Breast epithelium (tissue), 4 donors: ENCODE data around the gene GALNT2. TPM values are rescaled to one million over a fixed set of nuclear protein-coding genes. Genes with fewer than 3 reads are reported as not detected.

ENCODE experiments used
- DNase-seq, 2 donors: peaks; one replicate each; pipeline ENCODE4 v3.0.0-alpha.2; 2019; ENCODE audit warnings: low spot score in 2 of 2
- H3K27ac ChIP-seq, 2 donors: fragments of 200-600 bp; sonication (generic) in 1 of 2; one replicate each; pipeline ENCODE4 v1.5.1; 2016 to 2019; ENCODE audit warnings: mild to moderate bottlenecking in 1 of 2
- H3K27me3 ChIP-seq, 2 donors: fragments of 200-600 bp; sonication (generic) in 1 of 2; one replicate each; pipeline versions ENCODE4 v1.5.1 to v1.6.0; 2017 to 2019; ENCODE audit warnings: control low read depth in 1 of 2, mild to moderate bottlenecking in 1 of 2
- H3K36me3 ChIP-seq: fragments of 200-600 bp; one replicate; pipeline ENCODE4 v1.5.1; 2019
- H3K4me1 ChIP-seq, 2 donors: fragments of 200-600 bp; sonication (generic); one replicate each; pipeline ENCODE4 v1.5.1; 2016 to 2019; ENCODE audit warnings: control low read depth in 1 of 2
- H3K4me3 ChIP-seq, 3 donors: fragments of 200-600 bp; sonication (generic); 1 replicate in 2 of 3; 2 replicates in 1 of 3; pipeline ENCODE4 v1.5.1; 2016 to 2019; ENCODE audit warnings: mild to moderate bottlenecking in 3 of 3, moderate library complexity in 2 of 3
- H3K9me3 ChIP-seq, 2 donors: fragments of 200-600 bp; sonication (generic) in 1 of 2; one replicate each; pipeline ENCODE4 v1.5.1; 2016 to 2019; ENCODE audit warnings: control low read depth in 1 of 2
- POLR2A ChIP-seq: fragments of 450-650 bp; IDR thresholded peaks from one replicate; pipeline ENCODE4 v1.6.1; 2016; ENCODE audit warnings: antibody characterized with exemption, mild to moderate bottlenecking, moderate library complexity
- POLR2AphosphoS5 ChIP-seq, 3 donors: sonication (generic); formaldehyde crosslinking; IDR thresholded peaks; one replicate each; pipeline ENCODE4 v1.6.1; 2017; ENCODE audit warnings: antibody characterized with exemption in 3 of 3
- intact Hi-C: fragments of 100-400 bp; cut with DNase I; formaldehyde crosslinking; loops from one replicate; pipeline ENCODE4 v1.15.1; 2023; ENCODE audit warnings: low total_unique reads
- total RNA-seq, 3 donors: library from RNA; depleted of rRNA; stranded (reverse); fragments of >200 nt; gene quantifications; one replicate each; pipeline ENCODE4 v1.1.0, GENCODE V29; 2016
- TF ChIP-seq, protein P1 (sequence below), 3 donors: fragments of 450-650 bp; IDR thresholded peaks; one replicate each; pipeline ENCODE4 v1.5.1; 2016 to 2017; ENCODE audit warnings: antibody characterized with exemption in 3 of 3, mild to moderate bottlenecking in 3 of 3, moderate library complexity in 3 of 3

The GALNT2 gene
- total RNA-seq, 3 donors from 2014 or later, result 27.4 to 53.0 (median 42.6) TPM

- intact Hi-C loops, result no loop called here
- H3K27ac ChIP-seq, result no peak overlapping the region
- H3K27me3 ChIP-seq, result no peaks in the 10 kb centered on the region
- no peaks in the 10 kb centered on the region for H3K4me1 ChIP-seq
- H3K36me3 ChIP-seq, result no peaks in the 10 kb centered on the region
- no peak overlapping the region for H3K4me3 ChIP-seq
- H3K9me3 ChIP-seq, result no peaks in the 10 kb centered on the region
- TF ChIP-seq POLR2A (no peak), POLR2AphosphoS5 (IDR thresholded peaks at IDR 0.05) (no peak)
- TF ChIP-seq, protein P1, sequence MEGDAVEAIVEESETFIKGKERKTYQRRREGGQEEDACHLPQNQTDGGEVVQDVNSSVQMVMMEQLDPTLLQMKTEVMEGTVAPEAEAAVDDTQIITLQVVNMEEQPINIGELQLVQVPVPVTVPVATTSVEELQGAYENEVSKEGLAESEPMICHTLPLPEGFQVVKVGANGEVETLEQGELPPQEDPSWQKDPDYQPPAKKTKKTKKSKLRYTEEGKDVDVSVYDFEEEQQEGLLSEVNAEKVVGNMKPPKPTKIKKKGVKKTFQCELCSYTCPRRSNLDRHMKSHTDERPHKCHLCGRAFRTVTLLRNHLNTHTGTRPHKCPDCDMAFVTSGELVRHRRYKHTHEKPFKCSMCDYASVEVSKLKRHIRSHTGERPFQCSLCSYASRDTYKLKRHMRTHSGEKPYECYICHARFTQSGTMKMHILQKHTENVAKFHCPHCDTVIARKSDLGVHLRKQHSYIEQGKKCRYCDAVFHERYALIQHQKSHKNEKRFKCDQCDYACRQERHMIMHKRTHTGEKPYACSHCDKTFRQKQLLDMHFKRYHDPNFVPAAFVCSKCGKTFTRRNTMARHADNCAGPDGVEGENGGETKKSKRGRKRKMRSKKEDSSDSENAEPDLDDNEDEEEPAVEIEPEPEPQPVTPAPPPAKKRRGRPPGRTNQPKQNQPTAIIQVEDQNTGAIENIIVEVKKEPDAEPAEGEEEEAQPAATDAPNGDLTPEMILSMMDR (IDR thresholded peaks at IDR 0.05), result no peak
- no peak for DNase-seq
Measured at GRCh38 chr1:230127105-230128054, 60.3 kb downstream of the GALNT2 start.

- Histone ChIP-seq H3K4me3 (no peak overlapping the region), H3K4me1 (no peaks in the 10 kb centered on the region), H3K36me3 (no peaks in the 10 kb centered on the region), H3K27ac (no peak overlapping the region), H3K9me3 (no peaks in the 10 kb centered on the region), H3K27me3 (no peaks in the 10 kb centered on the region)
- DNase-seq, result no peak
- intact Hi-C loops, result no loop called here
- TF ChIP-seq, protein P1 (IDR thresholded peaks at IDR 0.05), result no peak
- TF ChIP-seq POLR2AphosphoS5 (IDR thresholded peaks at IDR 0.05) (no peak), POLR2A (no peak)
Measured at GRCh38 chr1:230128569-230129285, 61.7 kb downstream of the GALNT2 start.

- Histone ChIP-seq H3K27ac (no peak overlapping the region), H3K27me3 (no peaks in the 10 kb centered on the region), H3K9me3 (no peaks in the 10 kb centered on the region), H3K4me1 (no peaks in the 10 kb centered on the region), H3K36me3 (no peaks in the 10 kb centered on the region), H3K4me3 (no peak overlapping the region)
- no peak for DNase-seq
- TF ChIP-seq POLR2AphosphoS5 (IDR thresholded peaks at IDR 0.05) (no peak), POLR2A (no peak)
- TF ChIP-seq, protein P1 (IDR thresholded peaks at IDR 0.05), result no peak
- intact Hi-C loops, result no loop called here
Measured at GRCh38 chr1:230129341-230129740, 62.3 kb downstream of the GALNT2 start.

- DNase-seq, result no peak
- H3K9me3 ChIP-seq, result no peaks in the 10 kb centered on the region
- H3K4me3 ChIP-seq, result no peak overlapping the region
- H3K4me1 ChIP-seq, result no peaks in the 10 kb centered on the region
- H3K36me3 ChIP-seq, result no peaks in the 10 kb centered on the region
- H3K27me3 ChIP-seq, result no peaks in the 10 kb centered on the region
- TF ChIP-seq, protein P1 (IDR thresholded peaks at IDR 0.05), result no peak
- TF ChIP-seq POLR2A, result no peak
- TF ChIP-seq POLR2AphosphoS5 (IDR thresholded peaks at IDR 0.05), result no peak
- H3K27ac ChIP-seq, result no peak overlapping the region
- intact Hi-C loops, result no loop called here
Measured at GRCh38 chr1:230130172-230130944, 63.3 kb downstream of the GALNT2 start.
